H9 (cell line): ENCODE results near the gene CADPS2. TPM values are rescaled to one million over a fixed set of nuclear protein-coding genes. Genes with fewer than 3 reads are reported as not detected.

Experiments used
- DNase-seq: peaks from one replicate; pipeline ENCODE4 v3.0.0-alpha.2; 2017
- H2AFZ ChIP-seq: one replicate; pipeline ENCODE4 v1.6.1; 2013; ENCODE audit warnings: mild to moderate bottlenecking, low read length, control low read depth, moderate library complexity
- H2AK5ac ChIP-seq: 2 replicates; pipeline ENCODE4 v1.6.1; 2013; ENCODE audit warnings: low read length, control low read depth, mixed read lengths; ENCODE audit not compliant: insufficient read length
- H2BK120ac ChIP-seq: one replicate; pipeline ENCODE4 v1.6.1; 2013; ENCODE audit warnings: low read depth, mild to moderate bottlenecking, low read length, control low read depth, inconsistent platforms; ENCODE audit not compliant: poor library complexity, severe bottlenecking
- H2BK12ac ChIP-seq: 2 replicates; pipeline ENCODE4 v1.6.1; 2013; ENCODE audit warnings: low read length, control low read depth, mixed read lengths, low read depth; ENCODE audit not compliant: insufficient read length
- H2BK15ac ChIP-seq: 2 replicates; pipeline ENCODE4 v1.6.1; 2013; ENCODE audit warnings: low read depth, low read length, control low read depth
- H2BK20ac ChIP-seq: one replicate; pipeline ENCODE4 v1.6.1; 2013; ENCODE audit warnings: low read depth, mild to moderate bottlenecking, low read length, control low read depth, inconsistent platforms; ENCODE audit not compliant: poor library complexity, severe bottlenecking
- H2BK5ac ChIP-seq: 2 replicates; pipeline ENCODE4 v1.6.1; 2013; ENCODE audit warnings: low read length, control low read depth, mixed read lengths; ENCODE audit not compliant: insufficient read length
- H3K14ac ChIP-seq: 2 replicates; pipeline ENCODE4 v1.6.1; 2013; ENCODE audit warnings: low read length, control low read depth; ENCODE audit not compliant: insufficient read depth
- H3K18ac ChIP-seq: 2 replicates; pipeline ENCODE4 v1.6.1; 2013; ENCODE audit warnings: low read depth, mild to moderate bottlenecking, mixed read lengths, low read length, control low read depth; ENCODE audit not compliant: insufficient read length
- H3K23ac ChIP-seq: 2 replicates; pipeline ENCODE4 v1.6.1; 2013; ENCODE audit warnings: low read length, control low read depth, mixed read lengths, low read depth; ENCODE audit not compliant: insufficient read length
- H3K23me2 ChIP-seq: 2 replicates; pipeline ENCODE4 v1.6.1; 2013; ENCODE audit warnings: low read depth, mild to moderate bottlenecking, mixed read lengths, low read length, control low read depth; ENCODE audit not compliant: insufficient read length, poor library complexity, severe bottlenecking
- H3K27ac ChIP-seq: 2 replicates; pipeline ENCODE4 v1.5.1; 2013; ENCODE audit warnings: low read length, control low read depth, mixed read lengths, low read depth; ENCODE audit not compliant: insufficient read length
- H3K27me3 ChIP-seq: 2 replicates; pipeline ENCODE4 v1.6.1; 2013; ENCODE audit warnings: low read length, control low read depth, inconsistent platforms; ENCODE audit not compliant: insufficient read depth
- H3K4ac ChIP-seq: 2 replicates; pipeline ENCODE4 v1.6.1; 2013; ENCODE audit warnings: low read depth, mild to moderate bottlenecking, control low read depth, inconsistent platforms, low read length, moderate library complexity
- H3K4me1 ChIP-seq: 2 replicates; pipeline ENCODE4 v1.6.1; 2013; ENCODE audit warnings: low read length, control low read depth, inconsistent platforms; ENCODE audit not compliant: insufficient read depth
- H3K4me2 ChIP-seq: 2 replicates; pipeline ENCODE4 v1.6.1; 2013; ENCODE audit warnings: low read length, control low read depth, mixed read lengths; ENCODE audit not compliant: insufficient read length, insufficient read depth
- H3K56ac ChIP-seq: 2 replicates; pipeline ENCODE4 v1.6.1; 2013; ENCODE audit warnings: low read depth, mild to moderate bottlenecking, mixed read lengths, low read length, control low read depth; ENCODE audit not compliant: insufficient read length
- H3K79me1 ChIP-seq: 2 replicates; pipeline ENCODE4 v1.6.1; 2013; ENCODE audit warnings: low read depth, mild to moderate bottlenecking, moderate library complexity, low read length, control low read depth, inconsistent platforms; ENCODE audit not compliant: insufficient read depth, poor library complexity, severe bottlenecking
- H3K79me2 ChIP-seq: 2 replicates; pipeline ENCODE4 v1.6.1; 2013; ENCODE audit warnings: low read length, control low read depth, inconsistent platforms; ENCODE audit not compliant: insufficient read depth
- H3K9ac ChIP-seq: 2 replicates; pipeline ENCODE4 v1.6.1; 2013; ENCODE audit warnings: low read length, control low read depth, mixed read lengths; ENCODE audit not compliant: insufficient read length; ENCODE audit errors: extremely low read depth
- H3K9me3 ChIP-seq: one replicate; pipeline ENCODE4 v1.6.1; 2013; ENCODE audit warnings: low read depth, low read length, inconsistent platforms; ENCODE audit not compliant: control insufficient read depth
- H3T11ph ChIP-seq: one replicate; pipeline ENCODE4 v1.6.1; 2013; ENCODE audit warnings: mild to moderate bottlenecking, low read length, control low read depth, inconsistent platforms
- H4K20me1 ChIP-seq: one replicate; pipeline ENCODE4 v1.6.1; 2013; ENCODE audit not compliant: control insufficient read depth, insufficient read length, insufficient read depth
- H4K5ac ChIP-seq: 2 replicates; pipeline ENCODE4 v1.6.1; 2013; ENCODE audit warnings: low read depth, mild to moderate bottlenecking, mixed read lengths, low read length, control low read depth; ENCODE audit not compliant: insufficient read length
- H4K8ac ChIP-seq: replicated peaks from 2 replicates; pipeline ENCODE4 v1.6.1; 2013; ENCODE audit warnings: low read length, control low read depth, mixed read lengths, low read depth; ENCODE audit not compliant: insufficient read length
- H4K91ac ChIP-seq: 2 replicates; pipeline ENCODE4 v1.6.1; 2013; ENCODE audit warnings: low read depth, mild to moderate bottlenecking, moderate library complexity, mixed read lengths, low read length, control low read depth; ENCODE audit not compliant: insufficient read length
- H3K27ac Mint-ChIP-seq, 3 experiments: 2 replicates in 2 of 3; 3 replicates in 1 of 3; pipeline ENCODE4 v1.8.0; 2020 to 2021; ENCODE audit warnings: mixed read lengths in 3 of 3, mild to moderate bottlenecking in 1 of 3, moderate library complexity in 1 of 3
- H3K27me3 Mint-ChIP-seq: 2 replicates; pipeline ENCODE4 v1.8.0; 2021; ENCODE audit warnings: low read depth, mild to moderate bottlenecking, moderate library complexity, mixed read lengths
- H3K36me3 Mint-ChIP-seq, 3 experiments: 2 replicates in 2 of 3; 3 replicates in 1 of 3; pipeline ENCODE4 v1.8.0; 2020 to 2021; ENCODE audit warnings: low read depth in 3 of 3, mixed read lengths in 3 of 3; ENCODE audit not compliant: insufficient read depth in 1 of 3
- H3K4me1 Mint-ChIP-seq, 2 experiments: 2 replicates each; pipeline ENCODE4 v1.8.0; 2020; ENCODE audit warnings: mixed read lengths in 2 of 2
- H3K4me3 Mint-ChIP-seq, 2 experiments: 2 replicates in 1 of 2; 3 replicates in 1 of 2; pipeline ENCODE4 v1.8.0; 2020 to 2021; ENCODE audit warnings: mild to moderate bottlenecking in 2 of 2, mixed read lengths in 2 of 2, moderate library complexity in 1 of 2
- H3K9me3 Mint-ChIP-seq, 2 experiments: 2 replicates in 1 of 2; 3 replicates in 1 of 2; pipeline ENCODE4 v1.8.0; 2020; ENCODE audit warnings: mild to moderate bottlenecking in 2 of 2, mixed read lengths in 2 of 2, moderate library complexity in 1 of 2
- WGBS: extraction: QIAGEN DNeasy Blood & Tissue Kit; methylation state at CpG from one replicate; pipeline ENCODE4 v1.1.7; 2013; ENCODE audit warnings: missing lambda C conversion rate, low lambda C conversion rate, mixed read lengths; ENCODE audit not compliant: insufficient read length; ENCODE audit errors: extremely low coverage; 5-methylcytosine and 5-hydroxymethylcytosine counted together
- total RNA-seq: library from RNA; stranded (reverse); gene quantifications from 2 replicates; pipeline ENCODE4 v1.2.1, GENCODE V29; 2021
- TF ChIP-seq, protein P1 (sequence below): fragments of 200-600 bp; sonication (generic); conservative IDR thresholded peaks from 3 replicates; pipeline ENCODE4 v1.8.0; 2021; ENCODE audit warnings: antibody characterized with exemption, mild to moderate bottlenecking

The CADPS2 gene
- total RNA-seq, 1 experiment from 2014 or later, result 7.1 TPM

- H3K27me3 Mint-ChIP-seq, result peaks cover 7% of the 10 kb centered on the region
- no peak overlapping the region for H3K9ac ChIP-seq
- H3K27ac ChIP-seq, result no peak overlapping the region
- H3K27me3 ChIP-seq, result no peaks in the 10 kb centered on the region
- H3K4me1 Mint-ChIP-seq, result peaks cover 0 to 5% of the 10 kb centered on the region in 2 experiments; a peak in 1 of 4 replicates
- no peak overlapping the region for H3K23ac ChIP-seq
- H4K8ac ChIP-seq, result no peak overlapping the region
- H3K9me3 ChIP-seq, result no peaks in the 10 kb centered on the region
- H3K14ac ChIP-seq, result no peak overlapping the region
- no peaks in the 10 kb centered on the region for H4K20me1 ChIP-seq
- TF ChIP-seq, protein P1, sequence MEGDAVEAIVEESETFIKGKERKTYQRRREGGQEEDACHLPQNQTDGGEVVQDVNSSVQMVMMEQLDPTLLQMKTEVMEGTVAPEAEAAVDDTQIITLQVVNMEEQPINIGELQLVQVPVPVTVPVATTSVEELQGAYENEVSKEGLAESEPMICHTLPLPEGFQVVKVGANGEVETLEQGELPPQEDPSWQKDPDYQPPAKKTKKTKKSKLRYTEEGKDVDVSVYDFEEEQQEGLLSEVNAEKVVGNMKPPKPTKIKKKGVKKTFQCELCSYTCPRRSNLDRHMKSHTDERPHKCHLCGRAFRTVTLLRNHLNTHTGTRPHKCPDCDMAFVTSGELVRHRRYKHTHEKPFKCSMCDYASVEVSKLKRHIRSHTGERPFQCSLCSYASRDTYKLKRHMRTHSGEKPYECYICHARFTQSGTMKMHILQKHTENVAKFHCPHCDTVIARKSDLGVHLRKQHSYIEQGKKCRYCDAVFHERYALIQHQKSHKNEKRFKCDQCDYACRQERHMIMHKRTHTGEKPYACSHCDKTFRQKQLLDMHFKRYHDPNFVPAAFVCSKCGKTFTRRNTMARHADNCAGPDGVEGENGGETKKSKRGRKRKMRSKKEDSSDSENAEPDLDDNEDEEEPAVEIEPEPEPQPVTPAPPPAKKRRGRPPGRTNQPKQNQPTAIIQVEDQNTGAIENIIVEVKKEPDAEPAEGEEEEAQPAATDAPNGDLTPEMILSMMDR, result no peak
- H2AFZ ChIP-seq, result no peak overlapping the region
- H3K56ac ChIP-seq, result no peak overlapping the region
- H3K4me1 ChIP-seq, result no peaks in the 10 kb centered on the region
- H4K91ac ChIP-seq, result no peak overlapping the region
- no peak overlapping the region for H2BK15ac ChIP-seq
- DNase-seq, result no peak
- no peaks in the 10 kb centered on the region for H3K79me1 ChIP-seq
- H3K18ac ChIP-seq, result no peak overlapping the region
- no peak overlapping the region for H2BK5ac ChIP-seq
- no peak overlapping the region for H2BK12ac ChIP-seq
- no peaks in the 10 kb centered on the region for H3K23me2 ChIP-seq
- H3K79me2 ChIP-seq, result no peaks in the 10 kb centered on the region
- H2BK120ac ChIP-seq, result no peak overlapping the region
- H3K4ac ChIP-seq, result no peak overlapping the region
- no peak overlapping the region for H2AK5ac ChIP-seq
- H2BK20ac ChIP-seq, result no peak overlapping the region
- H3K4me2 ChIP-seq, result no peak overlapping the region
- H4K5ac ChIP-seq, result no peak overlapping the region
- no peak overlapping the region for H3K27ac Mint-ChIP-seq
- WGBS, result no CpG with 5 or more reads among the region's 2 CpGs
- no peak overlapping the region for H3T11ph ChIP-seq
- peaks cover 0 to 3% of the 10 kb centered on the region in 2 experiments; a peak in 2 of 5 replicates for H3K9me3 Mint-ChIP-seq
- H3K4me3 Mint-ChIP-seq, result no peak overlapping the region
- no peaks in the 10 kb centered on the region; a peak in 2 of 7 replicates for H3K36me3 Mint-ChIP-seq
Measured at GRCh38 chr7:122893486-122893885, 7.2 kb upstream of the CADPS2 start.
